Parietal lobe (tissue), 1 donor: Measurements from ENCODE around the gene VPS72. TPM values are rescaled to one million over a fixed set of nuclear protein-coding genes. Genes with fewer than 3 reads are reported as not detected.

Experiments
- total RNA-seq: library from RNA; depleted of rRNA; stranded (reverse); fragments of >200 nt; gene quantifications from one replicate; pipeline ENCODE4 v1.2.3, GENCODE V29; 2014

The VPS72 gene
- 63.2 TPM for total RNA-seq

GRCh38 chr1:151189637-151190445, at the start of gene VPS72:
Gene VPS72 (minus strand): TSS chr1:151190197. CDS start chr1:151190121, 76 bp downstream.

GRCh38 chr1:151198254-151199127, 8.5 kb upstream of the VPS72 start, which contains the start of gene PIP5K1A:
Gene PIP5K1A (plus strand): TSS chr1:151198552. CDS start chr1:151198997, 445 bp downstream.

GRCh38 chr1:151175863-151176262, 14.1 kb downstream of the VPS72 start, which contains the start of gene TMOD4:
Gene TMOD4 (minus strand): TSS chr1:151175981. CDS start chr1:151174875, 1,106 bp downstream.

GRCh38 chr1:151165738-151166504, 24.1 kb downstream of the VPS72 start, which contains the start of the genes LYSMD1 and SCNM1:
Gene LYSMD1 (minus strand): TSS chr1:151165902. CDS start chr1:151165258, 644 bp downstream.
Gene SCNM1 (plus strand): TSS chr1:151166144. CDS start chr1:151166153, 9 bp downstream.

GRCh38 chr1:151156515-151156819, 33.5 kb downstream of the VPS72 start, which contains the start of gene TNFAIP8L2:
Gene TNFAIP8L2 (plus strand): TSS chr1:151156649. CDS start chr1:151158698, 2,049 bp downstream.

GRCh38 chr1:151146412-151147131, 43.4 kb downstream of the VPS72 start, which contains the start of gene SEMA6C:
Gene SEMA6C (minus strand): TSS chr1:151146631. CDS start chr1:151142621, 4,010 bp downstream.

Other genes starting within 250 kb of the VPS72 start
- 36.0 TPM for gene CERS2, start 215.4 kb downstream of the VPS72 start, total RNA-seq
- gene ANXA9, start 207.9 kb downstream of the VPS72 start, total RNA-seq = not detected
- gene MINDY1, start 183.3 kb downstream of the VPS72 start, total RNA-seq = 14.4 TPM
- 25.0 TPM for gene PRUNE1, start 181.7 kb downstream of the VPS72 start, total RNA-seq
- 0.31 TPM for gene BNIPL, start 153.6 kb downstream of the VPS72 start, total RNA-seq
- 4.1 TPM for gene C1orf56, start 142.4 kb downstream of the VPS72 start, total RNA-seq
- 44.1 TPM for gene CDC42SE1, start 130.6 kb downstream of the VPS72 start, total RNA-seq
- gene MLLT11, start 129.8 kb downstream of the VPS72 start, total RNA-seq = 72.9 TPM
- 13.8 TPM for gene GABPB2, start 119.4 kb downstream of the VPS72 start, total RNA-seq
- gene SEMA6C, start 43.6 kb downstream of the VPS72 start, total RNA-seq = 40.1 TPM
- 0.94 TPM for gene TNFAIP8L2, start 33.5 kb downstream of the VPS72 start, total RNA-seq
- 17.2 TPM for gene LYSMD1, start 24.3 kb downstream of the VPS72 start, total RNA-seq
- 23.2 TPM for gene SCNM1, start 24.1 kb downstream of the VPS72 start, total RNA-seq
- not detected for gene TMOD4, start 14.2 kb downstream of the VPS72 start, total RNA-seq
- gene PIP5K1A, start 8.4 kb upstream of the VPS72 start, total RNA-seq = 95.8 TPM
- 82.3 TPM for gene PSMD4, start 64.5 kb upstream of the VPS72 start, total RNA-seq
- 8.8 TPM for gene ZNF687, start 92.1 kb upstream of the VPS72 start, total RNA-seq
- 39.1 TPM for gene PI4KB, start 137.2 kb upstream of the VPS72 start, total RNA-seq
- 31.3 TPM for gene RFX5, start 157.1 kb upstream of the VPS72 start, total RNA-seq
- gene SELENBP1, start 182.5 kb upstream of the VPS72 start, total RNA-seq = 5.3 TPM
- gene PSMB4, start 209.4 kb upstream of the VPS72 start, total RNA-seq = 224 TPM